H4 (cell line): Measurements from ENCODE around the gene FHAD1. TPM values are rescaled to one million over a fixed set of nuclear protein-coding genes. Genes with fewer than 3 reads are reported as not detected.

ENCODE experiments used
- DNase-seq: peaks from one replicate; pipeline ENCODE4 v3.0.0-alpha.2; 2015; ENCODE audit warnings: low spot score
- total RNA-seq: library from RNA; depleted of rRNA; stranded (reverse); fragments of >200 nt; shearing (Covaris generic); gene quantifications from 2 replicates; pipeline ENCODE4 v1.2.3, GENCODE V29; 2014

FHAD1 gene
- total RNA-seq, 1 experiment from 2014 or later, result 0.17 TPM

GRCh38 chr1:15326691-15327588, 79.9 kb downstream of the FHAD1 start:
- peak; percentile 78 for DNase-seq

- DNase-seq, result peak; percentile 41
Observed at GRCh38 chr1:15328351-15329103, 81.5 kb downstream of the FHAD1 start.

- no peak for DNase-seq
Observed at GRCh38 chr1:15329104-15329820, 82.2 kb downstream of the FHAD1 start.

- DNase-seq, result no peak
Observed at GRCh38 chr1:15330028-15330427, 83.0 kb downstream of the FHAD1 start.

GRCh38 chr1:15331180-15331579, 84.2 kb downstream of the FHAD1 start:
- no peak for DNase-seq

- DNase-seq, result no peak
Observed at GRCh38 chr1:15331734-15332133, 84.7 kb downstream of the FHAD1 start.

GRCh38 chr1:15332525-15332924, 85.5 kb downstream of the FHAD1 start:
- no peak for DNase-seq

- DNase-seq, result no peak
Observed at GRCh38 chr1:15332952-15333715, 86.1 kb downstream of the FHAD1 start.

GRCh38 chr1:15334995-15335394, 88.0 kb downstream of the FHAD1 start:
- no peak for DNase-seq

GRCh38 chr1:15336866-15337265, 89.8 kb downstream of the FHAD1 start:
- DNase-seq, result no peak

GRCh38 chr1:15337656-15338402, 90.8 kb downstream of the FHAD1 start:
- peak; percentile 89 for DNase-seq

- DNase-seq, result no peak
Observed at GRCh38 chr1:15339570-15339969, 92.5 kb downstream of the FHAD1 start.

GRCh38 chr1:15341228-15341627, 94.2 kb downstream of the FHAD1 start:
- DNase-seq, result no peak

GRCh38 chr1:15341634-15342407, 94.8 kb downstream of the FHAD1 start:
- DNase-seq, result peak; percentile 71

- DNase-seq, result no peak
Observed at GRCh38 chr1:15342408-15342967, 95.5 kb downstream of the FHAD1 start.

GRCh38 chr1:15343099-15343498, 96.1 kb downstream of the FHAD1 start:
- DNase-seq, result no peak

GRCh38 chr1:15343729-15344128, 96.7 kb downstream of the FHAD1 start:
- DNase-seq, result no peak

- no peak for DNase-seq
Observed at GRCh38 chr1:15344380-15344779, 97.4 kb downstream of the FHAD1 start.
